ENCODE results near the gene PSKH1. TPM values are rescaled to one million over a fixed set of nuclear protein-coding genes. Genes with fewer than 3 reads are reported as not detected.
"Not testable (repeated sequence)": the region's sequence is repeated elsewhere in the genome, so short reads cannot be mapped to it uniquely, and the experiment has no call there.

Gene PSKH1
- polyA plus RNA-seq, 6 donors from 2014 or later = 14.2 to 24.4 (median 17.4) TPM

DNA sequence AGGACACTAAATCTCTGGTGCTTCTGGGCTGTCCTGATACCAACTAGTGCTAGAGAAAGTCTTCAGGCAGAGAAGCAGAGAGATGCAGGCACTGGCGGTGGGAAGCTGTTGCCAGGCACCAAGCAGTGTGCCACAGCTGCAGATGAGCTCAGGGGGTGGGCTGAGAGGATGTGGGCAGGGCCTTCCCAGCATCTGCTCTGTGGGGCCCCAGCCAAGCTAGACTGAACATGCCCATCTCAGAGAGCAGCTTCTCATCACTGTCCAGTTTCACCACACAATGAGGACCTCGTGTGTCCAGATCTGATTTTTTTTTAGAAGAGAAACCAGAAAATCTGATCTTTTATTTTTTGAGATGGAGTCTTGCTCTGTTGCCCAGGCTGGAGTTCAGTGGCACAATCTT is 17.1 kb downstream of the PSKH1 start:
- H3K4me3 Mint-ChIP-seq = no peak overlapping the region
- H3K27me3 Mint-ChIP-seq = no peaks in the 10 kb centered on the region
- H3K27ac Mint-ChIP-seq = peak overlapping the region in 1 of 6 donors; percentile 18
- DNase-seq = no peak
- H3K36me3 Mint-ChIP-seq = no peaks in the 10 kb centered on the region
- peak in 1 of 2 donors; percentile 30 for ATAC-seq (ENCODE audit: low read depth in 2 of 2)
- peaks cover 5 to 18% (median 10%) of the 10 kb centered on the region in 3 donors for H3K4me1 Mint-ChIP-seq
- H3K9me3 Mint-ChIP-seq = no peaks in the 10 kb centered on the region

DNA sequence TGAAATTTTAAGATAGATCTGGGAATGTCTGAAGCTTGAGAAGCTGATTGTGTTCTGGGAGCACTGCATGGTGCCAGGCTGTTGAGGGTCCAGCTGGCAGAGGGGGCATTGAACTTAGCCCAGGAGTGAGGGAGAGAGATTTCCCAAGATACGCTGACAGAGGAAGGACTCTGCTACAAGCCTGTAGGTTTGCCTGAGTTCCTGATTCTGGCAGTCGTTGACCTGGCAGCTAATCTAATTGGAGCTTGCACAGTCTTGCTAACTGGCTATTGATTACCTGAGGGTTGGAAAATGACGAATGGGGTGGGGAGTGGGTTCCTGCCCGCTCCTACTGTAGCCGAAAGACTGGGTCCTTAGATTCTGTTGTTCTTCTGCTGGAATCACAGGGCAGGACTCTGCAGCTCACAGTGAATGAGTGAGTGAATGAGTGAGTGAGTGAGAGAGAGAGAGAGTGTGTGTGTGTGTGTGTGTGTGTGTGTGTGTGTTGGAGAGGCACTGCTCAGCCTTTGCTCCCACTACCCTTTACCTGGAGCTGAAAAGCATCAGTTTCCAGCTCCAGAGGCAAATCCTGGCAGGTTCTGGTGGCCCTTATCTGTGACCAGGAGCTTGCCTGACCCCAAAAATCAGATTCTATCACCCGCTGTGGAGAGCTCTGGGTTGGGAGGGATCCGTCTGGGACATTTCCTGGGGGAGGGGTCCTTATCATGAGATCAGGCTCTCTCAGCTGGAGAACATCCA is 21.9 kb downstream of the PSKH1 start:
- peaks cover 22 to 30% (median 24%) of the 10 kb centered on the region in 3 donors for H3K4me1 Mint-ChIP-seq
- no peaks in the 10 kb centered on the region for H3K9me3 Mint-ChIP-seq
- H3K4me3 Mint-ChIP-seq = no peak overlapping the region
- ATAC-seq (ENCODE audit: low read depth in 2 of 2) (no peak), DNase-seq (no peak)
- H3K36me3 Mint-ChIP-seq = peaks cover 0 to 8% of the 10 kb centered on the region in 2 donors
- H3K27me3 Mint-ChIP-seq = no peaks in the 10 kb centered on the region
- peak overlapping the region in 2 of 6 donors; percentile 48 to 66 for H3K27ac Mint-ChIP-seq

DNA sequence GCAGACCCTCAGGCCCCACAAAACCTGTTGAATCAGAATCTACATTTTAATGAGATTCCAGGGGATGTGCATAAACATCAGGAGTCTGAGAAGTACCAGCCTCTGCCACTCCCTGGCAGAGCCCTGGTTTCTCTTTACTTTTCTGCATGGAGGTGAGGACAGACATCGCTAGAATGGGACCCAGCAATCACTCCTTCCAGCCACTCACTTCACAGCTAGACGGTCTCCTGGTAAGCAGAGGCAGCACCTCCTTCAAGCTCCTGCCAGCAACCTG is 22.4 kb downstream of the PSKH1 start:
- H3K27ac Mint-ChIP-seq = not testable (repeated sequence)

DNA sequence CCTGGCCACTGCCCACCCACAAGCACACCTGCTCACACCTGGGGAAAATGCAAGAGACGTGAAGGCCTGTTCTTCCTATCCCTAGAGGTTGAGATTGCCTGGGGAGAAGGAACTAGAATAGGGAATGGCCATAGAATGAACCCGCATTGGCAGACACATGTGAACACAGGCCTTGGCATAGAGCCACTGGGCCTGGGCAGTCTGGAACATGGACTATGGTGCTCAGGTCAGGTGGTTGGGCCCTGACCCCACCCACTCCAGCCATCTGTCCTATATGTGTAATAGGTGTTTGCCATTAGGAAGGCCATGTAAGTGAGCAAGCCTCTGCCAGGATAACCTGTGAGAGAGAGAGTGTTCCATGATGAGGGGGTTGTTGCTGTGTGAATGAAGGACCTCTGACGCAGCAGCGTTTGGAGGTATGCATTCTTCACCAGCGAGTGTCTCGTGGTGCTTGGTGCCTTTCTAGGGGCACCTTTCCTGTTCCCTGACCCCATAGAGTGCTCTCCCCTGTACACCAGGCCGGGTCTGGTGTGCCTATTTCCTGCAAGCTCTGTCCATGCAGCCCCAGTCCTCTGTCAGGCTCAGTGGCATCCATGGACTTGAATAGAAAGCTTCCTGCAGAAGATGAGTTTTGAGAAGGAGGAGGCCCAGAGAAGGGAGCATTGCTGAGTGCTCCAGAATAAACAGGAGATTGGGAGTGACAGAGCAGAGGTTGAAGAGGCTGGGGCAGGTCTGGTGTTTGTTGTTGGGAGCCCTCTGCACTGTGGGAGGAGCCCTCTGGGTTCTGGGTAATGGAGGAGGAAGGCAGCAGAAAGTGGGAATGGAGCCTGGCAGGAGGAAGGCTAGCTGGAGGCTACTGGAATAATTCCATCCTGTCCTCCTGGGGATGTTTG is 23.0 kb downstream of the PSKH1 start:
- Mint-ChIP-seq H3K4me1 (peaks cover 22 to 30% (median 24%) of the 10 kb centered on the region in 3 donors), H3K36me3 (peaks cover 0 to 8% of the 10 kb centered on the region in 2 donors), H3K27ac (peak overlapping the region in 3 of 6 donors; percentile 13 to 91 (median 53)), H3K4me3 (peak overlapping the region in 1 of 8 donors; percentile 29), H3K9me3 (no peaks in the 10 kb centered on the region), H3K27me3 (no peaks in the 10 kb centered on the region)
- DNase-seq = no peak
- ATAC-seq (ENCODE audit: low read depth in 2 of 2) = no peak

More for the DNA sequence above, 22.4 kb downstream of the PSKH1 start:
- H3K27me3 Mint-ChIP-seq; H3K36me3 Mint-ChIP-seq; H3K9me3 Mint-ChIP-seq; ATAC-seq (ENCODE audit: low read depth in 2 of 2); DNase-seq; H3K4me3 Mint-ChIP-seq: not testable (repeated sequence)
- H3K4me1 Mint-ChIP-seq = peaks cover 22 to 30% (median 24%) of the 10 kb centered on the region in 3 donors

- no peak for ATAC-seq (ENCODE audit: low read depth in 2 of 2)
- peaks cover 0 to 8% of the 10 kb centered on the region in 2 donors for H3K36me3 Mint-ChIP-seq
- H3K4me3 Mint-ChIP-seq = no peak overlapping the region
- no peaks in the 10 kb centered on the region for H3K27me3 Mint-ChIP-seq
- no peak for DNase-seq
- H3K9me3 Mint-ChIP-seq = no peaks in the 10 kb centered on the region
- peak overlapping the region in 1 of 6 donors; percentile 19 for H3K27ac Mint-ChIP-seq
- H3K4me1 Mint-ChIP-seq = peaks cover 19 to 37% (median 26%) of the 10 kb centered on the region in 3 donors
Observed at GRCh38 chr16:67917140-67917851, 24.2 kb downstream of the PSKH1 start.

- H3K4me1 Mint-ChIP-seq = peaks cover 19 to 39% (median 31%) of the 10 kb centered on the region in 3 donors
- H3K4me3 Mint-ChIP-seq = no peak overlapping the region
- peaks cover 0 to 8% of the 10 kb centered on the region in 2 donors for H3K36me3 Mint-ChIP-seq
- DNase-seq (no peak), ATAC-seq (ENCODE audit: low read depth in 2 of 2) (no peak)
- no peaks in the 10 kb centered on the region for H3K9me3 Mint-ChIP-seq
- no peaks in the 10 kb centered on the region for H3K27me3 Mint-ChIP-seq
- H3K27ac Mint-ChIP-seq = peak overlapping the region in 1 of 6 donors; percentile 12
Observed at GRCh38 chr16:67917852-67918236, 24.8 kb downstream of the PSKH1 start.

- Mint-ChIP-seq H3K4me1 (peaks cover 30 to 37% (median 36%) of the 10 kb centered on the region in 3 donors), H3K4me3 (no peak overlapping the region), H3K36me3 (peaks cover 0 to 8% of the 10 kb centered on the region in 2 donors), H3K27ac (no peak overlapping the region), H3K9me3 (no peaks in the 10 kb centered on the region), H3K27me3 (no peaks in the 10 kb centered on the region)
- ATAC-seq (ENCODE audit: low read depth in 2 of 2) (no peak), DNase-seq (no peak)
Observed at GRCh38 chr16:67919622-67920221, 26.7 kb downstream of the PSKH1 start.

- no peak for DNase-seq
- Mint-ChIP-seq H3K27me3 (no peaks in the 10 kb centered on the region), H3K27ac (no peak overlapping the region), H3K4me3 (no peak overlapping the region), H3K9me3 (no peaks in the 10 kb centered on the region), H3K4me1 (peaks cover 34 to 42% (median 39%) of the 10 kb centered on the region in 3 donors), H3K36me3 (no peaks in the 10 kb centered on the region)
- ATAC-seq (ENCODE audit: low read depth in 2 of 2) = no peak
Observed at GRCh38 chr16:67922221-67922620, 29.2 kb downstream of the PSKH1 start.

- Mint-ChIP-seq H3K4me3 (peak overlapping the region in 1 of 8 donors; percentile 30), H3K36me3 (no peaks in the 10 kb centered on the region), H3K27ac (no peak overlapping the region), H3K27me3 (no peaks in the 10 kb centered on the region), H3K4me1 (peaks cover 30 to 42% (median 36%) of the 10 kb centered on the region in 3 donors), H3K9me3 (no peaks in the 10 kb centered on the region)
- no peak for ATAC-seq (ENCODE audit: low read depth in 2 of 2)
- no peak for DNase-seq
Observed at GRCh38 chr16:67922740-67923139, 29.7 kb downstream of the PSKH1 start.

DNA sequence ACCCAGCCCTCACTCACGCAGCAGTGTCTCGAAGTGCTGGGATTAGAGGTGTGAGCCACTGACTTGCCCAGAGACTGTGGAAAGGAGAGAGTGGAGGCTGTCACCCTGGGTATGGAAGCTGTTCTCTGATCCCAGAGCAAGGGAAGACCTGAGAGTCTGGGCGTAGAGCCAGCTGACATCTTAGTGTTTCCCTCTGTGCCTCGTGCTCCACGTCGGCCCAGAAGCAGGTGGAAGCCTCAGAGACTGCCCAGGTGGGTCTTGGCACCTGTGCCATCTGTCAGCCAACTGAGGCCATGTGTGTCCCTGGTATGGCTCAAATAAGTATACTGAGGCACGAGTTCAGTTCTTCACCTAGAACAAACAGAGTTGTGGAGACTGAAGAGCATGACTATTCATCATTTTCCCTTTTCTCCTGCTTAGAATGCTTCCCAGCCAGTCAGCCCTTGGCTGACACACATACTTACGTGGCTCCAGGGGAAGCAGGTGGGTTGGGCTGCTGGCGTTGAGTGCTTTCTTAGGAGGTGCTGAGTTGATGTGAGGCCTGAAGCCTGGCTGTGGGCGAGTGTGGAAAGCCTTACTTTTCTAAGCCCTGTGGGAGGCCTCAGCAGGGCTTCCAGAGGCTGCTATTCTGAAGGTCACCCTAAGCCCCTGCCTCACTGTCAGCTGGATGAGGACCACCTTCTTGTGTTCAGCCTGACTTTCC is 30.5 kb downstream of the PSKH1 start:
- ATAC-seq (ENCODE audit: low read depth in 2 of 2) = no peak
- H3K4me1 Mint-ChIP-seq = peaks cover 33 to 48% (median 38%) of the 10 kb centered on the region in 3 donors
- no peaks in the 10 kb centered on the region for H3K9me3 Mint-ChIP-seq
- peak overlapping the region in 1 of 6 donors; percentile 37 for H3K27ac Mint-ChIP-seq
- H3K4me3 Mint-ChIP-seq = no peak overlapping the region
- H3K27me3 Mint-ChIP-seq = no peaks in the 10 kb centered on the region
- no peaks in the 10 kb centered on the region for H3K36me3 Mint-ChIP-seq
- no peak for DNase-seq

DNA sequence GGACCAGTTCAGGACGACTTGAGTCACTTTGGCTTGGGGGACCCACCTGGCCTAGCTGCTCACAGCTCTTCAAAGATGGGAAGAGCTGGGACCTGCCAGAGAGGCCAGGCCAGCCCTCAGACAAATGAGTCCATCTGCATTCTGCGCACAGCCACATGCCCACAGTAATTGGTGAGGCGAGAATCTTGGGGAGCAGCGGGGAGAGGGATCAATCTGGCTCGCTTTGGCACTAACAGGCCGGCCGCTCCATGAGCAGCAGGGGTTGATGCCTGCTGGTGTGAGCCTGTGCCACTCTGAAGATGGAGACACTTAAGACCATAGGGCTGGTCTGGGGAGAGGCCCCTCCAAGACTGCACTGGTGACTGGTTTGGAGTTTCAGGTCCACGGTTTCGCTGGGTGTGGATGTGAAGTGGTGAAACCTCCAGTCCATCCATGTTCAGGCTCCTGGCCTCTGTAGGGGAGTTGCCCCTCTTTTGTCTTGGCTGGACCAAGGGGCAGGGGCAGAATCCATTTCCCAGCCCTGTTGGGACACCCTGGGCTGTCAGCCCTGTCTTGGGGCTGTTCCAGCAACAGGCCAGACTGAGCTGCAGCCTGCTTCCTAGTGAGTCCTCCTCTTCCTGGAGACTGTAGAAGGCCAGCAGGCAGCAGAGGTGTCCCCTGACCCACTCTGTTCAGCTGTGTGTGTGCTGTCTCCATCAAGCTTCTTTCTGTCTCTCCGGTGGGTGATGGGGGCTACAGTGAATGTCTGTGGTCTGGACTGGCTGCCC is 31.3 kb downstream of the PSKH1 start:
- Mint-ChIP-seq H3K27ac (no peak overlapping the region), H3K9me3 (no peaks in the 10 kb centered on the region), H3K4me3 (no peak overlapping the region), H3K4me1 (peaks cover 34 to 49% (median 40%) of the 10 kb centered on the region in 3 donors), H3K27me3 (no peaks in the 10 kb centered on the region), H3K36me3 (no peaks in the 10 kb centered on the region)
- ATAC-seq (ENCODE audit: low read depth in 2 of 2) = no peak
- no peak for DNase-seq

GRCh38 chr16:67926181-67926750 is 33.2 kb downstream of the PSKH1 start:
- peak overlapping the region in 4 of 6 donors; percentile 30 to 90 (median 83) for H3K27ac Mint-ChIP-seq
- no peaks in the 10 kb centered on the region for H3K27me3 Mint-ChIP-seq
- H3K4me3 Mint-ChIP-seq = peak overlapping the region in 5 of 8 donors; percentile 15 to 73 (median 36)

More at GRCh38 chr16:67926181-67926750, 33.2 kb downstream of the PSKH1 start:
- Mint-ChIP-seq H3K4me1 (peaks cover 35 to 49% (median 40%) of the 10 kb centered on the region in 3 donors), H3K36me3 (no peaks in the 10 kb centered on the region), H3K9me3 (no peaks in the 10 kb centered on the region)
- no peak for DNase-seq
- ATAC-seq (ENCODE audit: low read depth in 2 of 2) = peak in 1 of 2 donors; percentile 24

All from naive B cell (primary cell).